K562 (cell line): ENCODE results near the gene SCFD2. TPM values are rescaled to one million over a fixed set of nuclear protein-coding genes. Genes with fewer than 3 reads are reported as not detected.

Experiments used
- ATAC-seq: fragments of 200-7000 bp; cut with Tn5 transposase; 3 replicates; pipeline ENCODE4 v1.9.1; 2020; ENCODE audit warnings: moderate library complexity
- BruUV-seq: library from RNA; stranded (reverse); fragments of 400-500 nt; replicated peaks from 2 replicates; lab custom pipeline; 2021; lab: Mats Ljungman, UMichigan
- CTCF ChIA-PET: fragments of 300-600 bp; formaldehyde crosslinking; extraction: SDS; loops from one replicate; lab custom pipeline; 2021; ENCODE audit warnings: low intra/inter-chr PET ratio; lab: Yijun Ruan, JAX
- POLR2A ChIA-PET: fragments of 300-600, 350-650 bp; sonication (Branson Sonifier 250); formaldehyde crosslinking; extraction: SDS; loops from one replicate; lab custom pipeline; 2021; ENCODE audit warnings: antibody characterized with exemption, inconsistent platforms; lab: Yijun Ruan, JAX
- DNase-seq, 4 experiments: peaks; one replicate each; pipeline versions ENCODE4 v3.0.0 to v3.0.0-alpha.2; 2011 to 2018; ENCODE audit warnings: low spot score in 3 of 4, mixed read lengths in 3 of 4; ENCODE audit errors: extremely low read depth in 1 of 4
- FAIRE-seq: peaks from 2 replicates; lab custom pipeline; 2011; peaks lifted over from hg19 to GRCh38; lab: Jason Lieb, UNC
- H2AFZ ChIP-seq: 2 replicates; pipeline ENCODE4 v1.6.0; 2011; ENCODE audit warnings: low read depth, low read length, control low read depth, inconsistent platforms
- H3K27ac ChIP-seq: fragments of 200-600 bp; 3 replicates; pipeline ENCODE4 v1.8.0; 2011; ENCODE audit warnings: low read depth, mild to moderate bottlenecking, control low read depth, inconsistent platforms, low read length, moderate library complexity, mixed read lengths; ENCODE audit errors: extremely low read depth
- H3K27me3 ChIP-seq, 2 experiments: fragments of 300-600 bp in 1 of 2; 2 replicates in 1 of 2; 3 replicates in 1 of 2; pipeline versions ENCODE4 v1.6.0 to v1.8.0; 2011; ENCODE audit warnings: inconsistent platforms in 2 of 2, low read length in 2 of 2, mild to moderate bottlenecking in 1 of 2, mixed read lengths in 1 of 2, moderate library complexity in 1 of 2; ENCODE audit not compliant: control insufficient read depth in 2 of 2, insufficient read depth in 2 of 2
- H3K36me3 ChIP-seq: fragments of 300-600 bp; 3 replicates; pipeline ENCODE4 v1.8.0; 2011; ENCODE audit warnings: mild to moderate bottlenecking, low read length, inconsistent platforms; ENCODE audit not compliant: control insufficient read depth, insufficient read depth
- H3K4me1 ChIP-seq, 2 experiments: fragments of 200-600 bp in 1 of 2; replicated peaks in 1 of 2; 2 replicates in 1 of 2; 3 replicates in 1 of 2; pipeline versions ENCODE4 v1.5.1 to v1.8.0; 2011; ENCODE audit warnings: inconsistent platforms in 2 of 2, low read length in 2 of 2, mild to moderate bottlenecking in 1 of 2, mixed read lengths in 1 of 2, moderate library complexity in 1 of 2; ENCODE audit not compliant: control insufficient read depth in 2 of 2, insufficient read depth in 2 of 2
- H3K4me2 ChIP-seq: 2 replicates; pipeline ENCODE4 v1.6.1; 2011; ENCODE audit warnings: low read length, control low read depth, inconsistent platforms, mixed read lengths; ENCODE audit not compliant: insufficient read depth
- H3K4me3 ChIP-seq: fragments of 200-600 bp; sonication (generic), shearing (Covaris generic); 2 replicates; pipeline ENCODE4 v1.5.1; 2016; ENCODE audit warnings: control low read depth, inconsistent platforms
- H3K79me2 ChIP-seq: fragments of 200-600 bp; 3 replicates; pipeline ENCODE4 v1.8.0; 2011; ENCODE audit warnings: low read length, inconsistent platforms; ENCODE audit not compliant: control insufficient read depth, insufficient read depth
- H3K9ac ChIP-seq, 2 experiments: 2 replicates each; pipeline versions ENCODE4 v1.6.0 to v1.6.1; 2011; ENCODE audit warnings: low read depth in 2 of 2, low read length in 2 of 2, control low read depth in 1 of 2, inconsistent platforms in 1 of 2, mild to moderate bottlenecking in 1 of 2, mixed read lengths in 1 of 2; ENCODE audit not compliant: insufficient read depth in 1 of 2
- H3K9me1 ChIP-seq: one replicate; pipeline ENCODE4 v1.6.0; 2011; ENCODE audit warnings: inconsistent platforms, mild to moderate bottlenecking, low read length, moderate library complexity; ENCODE audit not compliant: control insufficient read depth, insufficient read depth
- H3K9me3 ChIP-seq: replicated peaks from 2 replicates; pipeline ENCODE4 v1.5.1; 2011; ENCODE audit warnings: low read depth, low read length, inconsistent platforms; ENCODE audit not compliant: control insufficient read depth, insufficient read depth
- H4K20me1 ChIP-seq: replicated peaks from 2 replicates; pipeline ENCODE4 v1.6.1; 2011; ENCODE audit warnings: low read length, inconsistent platforms, mixed read lengths; ENCODE audit not compliant: control insufficient read depth, insufficient read depth
- CREM ChIP-seq: IDR thresholded peaks from 2 replicates; pipeline ENCODE4 v1.6.1; 2014; ENCODE audit warnings: antibody characterized with exemption, low read depth
- HNRNPUL1 ChIP-seq: fragments of 200-400 bp; formaldehyde crosslinking; IDR thresholded peaks from 2 replicates; pipeline ENCODE4 v1.6.1; 2017; ENCODE audit warnings: low read length
- NONO ChIP-seq, 2 experiments: fragments of 200-400 bp in 1 of 2; fragments of 450-650 bp in 1 of 2; formaldehyde crosslinking in 1 of 2; IDR thresholded peaks; 2 replicates each; pipeline ENCODE4 v1.6.1; 2017; ENCODE audit warnings: low read depth in 2 of 2, mild to moderate bottlenecking in 2 of 2, moderate library complexity in 2 of 2, low read length in 1 of 2
- WGBS: fragments of 100-300 bp; shearing (Covaris generic); methylation state at CpG from one replicate; pipeline ENCODE4 v1.1.6; 2016; ENCODE audit warnings: low coverage, mixed read lengths; ENCODE audit not compliant: insufficient coverage; ENCODE audit errors: missing lambda C conversion rate; 5-methylcytosine and 5-hydroxymethylcytosine counted together
- in situ Hi-C: fragments of 300-500 bp; cut with MboI; formaldehyde crosslinking; loops from 4 replicates; pipeline ENCODE4 v1.15.0; 2018; ENCODE audit warnings: inconsistent platforms, mixed read lengths
- intact Hi-C: fragments of 100-400 bp; cut with micrococcal nuclease; formaldehyde crosslinking; loops from 2 replicates; pipeline ENCODE4 v1.14.2; 2022
- polyA plus RNA-seq, 8 experiments: library from polyadenylated mRNA; depleted of rRNA in 4 of 8; stranded (reverse) in 5 of 8; unstranded in 3 of 8; fragments of >200 nt; fragmentation: Nextera tagmentation in 2 of 8; fragmentation: Illumina TruSeq in 1 of 8; extraction: Ambion mirVana in 2 of 8; extraction: Trizol in 1 of 8; gene quantifications; 2 replicates each; pipeline versions ENCODE4 v1.2.1 to v1.2.3, GENCODE V29; 2011 to 2014; ENCODE audit warnings: inconsistent platforms in 1 of 8, missing spikeins in 1 of 8
- total RNA-seq, 7 experiments: library from RNA; depleted of rRNA in 6 of 7; stranded (reverse); fragments of >200 nt in 6 of 7; fragmentation: Illumina TruSeq in 2 of 7; extraction: Trizol in 2 of 7; gene quantifications; 2 replicates each; pipeline versions ENCODE4 v1.2.1 to v1.2.3, GENCODE V29; 2011 to 2021; ENCODE audit warnings: low replicate concordance in 1 of 7
- TF ChIP-seq, protein P1 (sequence below): sonication (generic); formaldehyde crosslinking; IDR thresholded peaks from 2 replicates; pipeline ENCODE4 v1.8.1; 2023; ENCODE audit warnings: missing genetic modification reagents, mild to moderate bottlenecking, borderline replicate concordance

The SCFD2 gene
- total and polyA plus RNA-seq, 9 of the 15 experiments (the other 6 are each of a cell fraction or from before 2014, with no cell fraction given): 5.7 to 30.3 (median 22.8) TPM

DNA sequence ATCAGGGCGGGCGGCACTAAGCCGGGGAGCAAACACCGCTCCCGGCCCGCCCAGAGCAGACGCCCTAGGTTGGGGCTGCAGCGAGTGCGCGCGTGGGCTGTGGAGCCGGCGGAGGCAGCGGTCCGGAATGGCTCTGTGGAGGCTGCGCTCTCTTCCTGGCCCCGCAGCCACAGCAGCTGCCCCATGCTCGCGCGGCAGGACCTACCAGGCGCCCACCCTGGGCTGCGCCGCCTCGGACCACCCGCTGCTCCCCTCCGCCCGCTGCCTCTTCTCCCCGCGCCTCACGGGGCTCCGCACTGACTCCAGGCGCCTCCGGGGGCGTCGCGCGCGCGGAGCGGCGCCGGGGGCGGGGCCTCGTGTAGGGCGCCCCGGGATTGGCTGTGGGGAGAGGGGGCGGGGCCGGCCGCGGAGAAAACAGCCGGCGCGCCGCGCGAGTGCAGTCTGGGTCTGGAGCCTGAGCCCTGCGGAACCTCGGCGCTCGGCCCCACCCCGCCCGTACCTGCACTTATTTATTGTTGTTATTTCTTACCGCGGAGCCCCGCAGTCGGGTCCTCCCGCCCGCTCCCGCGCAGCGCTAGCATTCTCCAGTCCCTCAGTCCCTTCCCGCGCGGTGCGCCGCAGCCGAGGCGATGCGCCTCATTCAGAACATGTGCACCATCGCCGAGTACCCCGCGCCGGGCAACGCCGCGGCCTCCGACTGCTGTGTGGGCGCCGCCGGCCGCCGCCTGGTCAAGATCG is 503.8 kb downstream of the SCFD2 start, which contains the start of gene RASL11B:
Gene RASL11B (plus strand): TSS at position 439 of the 738 bp plus-strand sequence. CDS start 191 bp downstream, at position 630.
- BruUV-seq: no TSS peak
- peak within 1 kb of the TSS; percentile 74 for H3K4me2 ChIP-seq
- H3K36me3 ChIP-seq: no peaks in the 10 kb centered on the region; the same call in 2 of the 3 replicates
- ATAC-seq (peak; percentile 99), DNase-seq (peak; percentile 88 to 97 (median 96)), FAIRE-seq (no peak)
- in situ Hi-C loops: no loop called here
- no peaks in the 10 kb centered on the region; the same call in 1 of the 2 replicates for H3K9me3 ChIP-seq
- peak within 1 kb of the TSS; percentile 54 for H3K4me3 ChIP-seq
- peak within 1 kb of the TSS; percentile 91 for H2AFZ ChIP-seq
- H3K27me3 ChIP-seq: peaks cover 4 to 6% of the 10 kb centered on the region in 2 experiments; a peak in 4 of 5 replicates
- no peak within 1 kb of the TSS for H3K27ac ChIP-seq
- H3K79me2 ChIP-seq: no peaks in the 10 kb centered on the region
- CTCF ChIA-PET: no interaction called here
- POLR2A ChIA-PET: interaction anchor here (0.6 kb wide), 1 partner anchor 25 kb away, joined by 4 read pairs; no protein-coding TSS in a partner anchor
- H4K20me1 ChIP-seq: no peaks in the 10 kb centered on the region
- H3K4me1 ChIP-seq: peaks cover 6 to 16% of the 10 kb centered on the region in 2 experiments; a peak in 4 of 5 replicates
- under 1% methylated on average over 34 of the region's 94 CpGs for WGBS
- no peaks in the 10 kb centered on the region for H3K9me1 ChIP-seq
- intact Hi-C loops: loop anchor here (5.0 kb wide), 1 partner anchor 150 kb away; no protein-coding TSS in a partner anchor
- H3K9ac ChIP-seq: peak within 1 kb of the TSS; percentile 22 to 92; a peak in 3 of 4 replicates
- TF ChIP-seq CREM (no peak), NONO (IDR thresholded peaks at IDR 0.05; ENCODE audit: low read depth in 2 of 2, low read length in 1 of 2) (0 out of 4 replicates have a peak, but pooled peaks of 1 of the 2 experiments have one; percentile 29), HNRNPUL1 (no peak)
- TF ChIP-seq, protein P1, sequence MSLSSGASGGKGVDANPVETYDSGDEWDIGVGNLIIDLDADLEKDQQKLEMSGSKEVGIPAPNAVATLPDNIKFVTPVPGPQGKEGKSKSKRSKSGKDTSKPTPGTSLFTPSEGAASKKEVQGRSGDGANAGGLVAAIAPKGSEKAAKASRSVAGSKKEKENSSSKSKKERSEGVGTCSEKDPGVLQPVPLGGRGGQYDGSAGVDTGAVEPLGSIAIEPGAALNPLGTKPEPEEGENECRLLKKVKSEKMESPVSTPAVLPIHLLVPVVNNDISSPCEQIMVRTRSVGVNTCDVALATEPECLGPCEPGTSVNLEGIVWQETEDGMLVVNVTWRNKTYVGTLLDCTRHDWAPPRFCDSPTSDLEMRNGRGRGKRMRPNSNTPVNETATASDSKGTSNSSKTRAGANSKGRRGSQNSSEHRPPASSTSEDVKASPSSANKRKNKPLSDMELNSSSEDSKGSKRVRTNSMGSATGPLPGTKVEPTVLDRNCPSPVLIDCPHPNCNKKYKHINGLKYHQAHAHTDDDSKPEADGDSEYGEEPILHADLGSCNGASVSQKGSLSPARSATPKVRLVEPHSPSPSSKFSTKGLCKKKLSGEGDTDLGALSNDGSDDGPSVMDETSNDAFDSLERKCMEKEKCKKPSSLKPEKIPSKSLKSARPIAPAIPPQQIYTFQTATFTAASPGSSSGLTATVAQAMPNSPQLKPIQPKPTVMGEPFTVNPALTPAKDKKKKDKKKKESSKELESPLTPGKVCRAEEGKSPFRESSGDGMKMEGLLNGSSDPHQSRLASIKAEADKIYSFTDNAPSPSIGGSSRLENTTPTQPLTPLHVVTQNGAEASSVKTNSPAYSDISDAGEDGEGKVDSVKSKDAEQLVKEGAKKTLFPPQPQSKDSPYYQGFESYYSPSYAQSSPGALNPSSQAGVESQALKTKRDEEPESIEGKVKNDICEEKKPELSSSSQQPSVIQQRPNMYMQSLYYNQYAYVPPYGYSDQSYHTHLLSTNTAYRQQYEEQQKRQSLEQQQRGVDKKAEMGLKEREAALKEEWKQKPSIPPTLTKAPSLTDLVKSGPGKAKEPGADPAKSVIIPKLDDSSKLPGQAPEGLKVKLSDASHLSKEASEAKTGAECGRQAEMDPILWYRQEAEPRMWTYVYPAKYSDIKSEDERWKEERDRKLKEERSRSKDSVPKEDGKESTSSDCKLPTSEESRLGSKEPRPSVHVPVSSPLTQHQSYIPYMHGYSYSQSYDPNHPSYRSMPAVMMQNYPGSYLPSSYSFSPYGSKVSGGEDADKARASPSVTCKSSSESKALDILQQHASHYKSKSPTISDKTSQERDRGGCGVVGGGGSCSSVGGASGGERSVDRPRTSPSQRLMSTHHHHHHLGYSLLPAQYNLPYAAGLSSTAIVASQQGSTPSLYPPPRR (CRISPR knock-in tag): no peak
